NCI-H446 treated with DMSO at 0.1 percent for 48 hours (cell line): ENCODE data around the gene ATAD3A.
"Not testable (repeated sequence)": the region's sequence is repeated elsewhere in the genome, so short reads cannot be mapped to it uniquely, and the experiment has no call there.

Experiments used
- DNase-seq: peaks from one replicate; lab custom pipeline; 2025; lab: John Stamatoyannopoulos, UW

ATAD3A gene

DNA sequence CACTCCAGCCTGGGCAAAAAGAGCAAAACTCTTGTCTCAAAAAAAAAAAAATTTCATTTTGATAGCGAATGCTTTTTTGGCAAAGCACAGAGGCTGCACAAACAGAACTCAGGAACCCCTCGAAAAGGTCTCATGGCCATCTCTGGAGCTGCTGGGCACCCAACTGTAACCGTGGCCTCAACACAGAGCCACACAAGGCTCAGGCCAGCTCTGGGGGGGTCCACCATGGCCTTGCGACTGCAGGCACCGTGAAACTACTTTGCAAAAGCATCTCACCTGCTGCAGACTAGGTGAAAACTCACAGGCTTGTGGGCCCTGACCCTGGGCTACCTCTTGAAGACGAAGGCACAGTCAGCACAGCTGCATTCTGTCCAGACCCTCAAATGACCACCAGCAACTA is 44.5 kb downstream of the ATAD3A start:
- no peak for DNase-seq

- DNase-seq, result not testable (repeated sequence)
Measured at GRCh38 chr1:1556961-1557360, 45.0 kb downstream of the ATAD3A start.

DNA sequence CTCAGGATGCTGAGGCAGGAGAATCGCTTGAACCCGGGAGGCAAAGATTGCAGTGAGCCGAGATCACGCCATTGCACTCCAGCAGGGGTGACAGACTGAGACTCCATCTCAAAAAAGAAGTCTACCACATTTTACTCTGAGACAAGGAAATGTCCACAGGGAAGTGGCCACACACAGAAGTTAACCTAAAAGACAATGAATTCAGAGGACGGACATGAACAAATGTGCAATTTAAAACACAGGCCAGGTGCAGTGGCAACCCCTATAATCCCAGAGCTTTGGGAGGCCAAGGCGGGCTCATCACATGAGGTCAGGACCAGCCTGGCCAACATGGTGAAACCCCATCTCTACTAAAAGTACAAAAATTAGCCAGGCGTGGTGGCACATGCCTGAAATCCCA is 45.7 kb downstream of the ATAD3A start:
- not testable (repeated sequence) for DNase-seq

GRCh38 chr1:1558591-1558990 is 46.6 kb downstream of the ATAD3A start:
- DNase-seq, result no peak

DNA sequence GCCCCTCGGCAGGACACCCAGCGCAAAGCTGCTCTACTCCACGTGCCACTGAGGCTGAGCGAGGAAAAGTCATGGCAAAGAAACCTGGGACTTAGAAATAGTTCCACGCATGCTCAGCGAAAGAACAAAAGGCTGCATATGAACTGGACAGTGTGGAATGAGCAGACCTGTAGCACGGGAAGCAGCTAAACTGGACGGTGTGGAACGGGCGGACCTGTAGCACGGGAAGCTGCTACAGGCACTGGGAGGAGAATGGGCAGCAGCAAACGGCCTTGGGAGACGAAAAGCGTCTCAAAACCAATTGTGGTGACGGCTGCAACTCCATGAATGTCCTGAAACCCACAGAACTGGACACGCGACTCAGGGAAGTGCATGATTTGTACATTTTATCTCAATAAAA is 47.1 kb downstream of the ATAD3A start:
- DNase-seq, result no peak

DNA sequence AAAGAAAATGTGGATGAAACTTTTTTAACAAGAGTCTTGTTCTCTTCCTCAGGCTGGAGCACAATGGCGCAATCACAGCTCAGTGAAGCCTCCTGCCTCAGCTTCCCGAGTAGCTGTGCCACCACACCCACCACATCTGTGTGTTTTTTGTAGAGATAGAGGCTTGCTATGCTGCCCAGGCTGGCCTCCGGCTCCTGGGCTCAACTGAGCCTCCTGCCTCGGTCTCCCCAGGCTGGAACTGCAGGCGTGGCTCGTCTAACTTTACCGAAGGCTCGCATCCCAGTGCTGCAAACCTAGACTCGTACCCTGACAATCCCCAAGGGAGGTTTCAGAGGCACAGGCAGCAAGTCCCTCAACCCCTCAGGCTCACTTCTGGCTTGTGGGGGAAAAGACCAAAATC is 48.2 kb downstream of the ATAD3A start:
- no peak for DNase-seq

DNA sequence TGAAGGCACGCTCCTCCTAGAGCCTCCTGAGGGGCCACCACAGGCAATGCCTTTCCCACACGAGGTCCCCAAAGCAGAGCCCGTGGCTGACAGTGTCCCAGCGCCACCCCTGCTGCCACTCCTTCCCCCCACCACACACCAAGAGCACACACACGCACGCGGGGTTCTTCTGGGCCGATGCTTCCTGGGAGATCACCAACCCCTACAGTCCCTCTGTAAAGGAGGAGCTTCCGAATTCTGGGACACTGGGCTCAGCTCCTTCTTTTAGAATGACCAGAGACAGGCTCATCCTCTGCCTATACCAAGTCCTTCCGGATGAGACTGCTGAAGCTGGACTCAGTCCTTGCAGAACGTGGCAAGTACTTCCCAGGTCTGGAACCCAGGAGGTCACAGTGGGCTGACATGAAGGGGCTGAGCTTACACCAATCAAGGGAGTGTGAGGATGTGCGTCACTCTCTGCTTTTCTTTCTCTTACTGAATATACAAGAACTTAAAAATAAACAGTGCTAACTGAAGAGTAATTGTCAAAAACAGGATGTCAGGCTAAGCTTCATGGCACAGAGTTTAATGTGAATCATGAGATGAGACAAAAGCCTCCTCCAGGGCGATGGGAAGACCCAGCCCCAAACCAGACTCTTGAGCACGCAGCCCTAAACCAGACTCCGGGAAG is 50.0 kb downstream of the ATAD3A start:
- no peak for DNase-seq

DNA sequence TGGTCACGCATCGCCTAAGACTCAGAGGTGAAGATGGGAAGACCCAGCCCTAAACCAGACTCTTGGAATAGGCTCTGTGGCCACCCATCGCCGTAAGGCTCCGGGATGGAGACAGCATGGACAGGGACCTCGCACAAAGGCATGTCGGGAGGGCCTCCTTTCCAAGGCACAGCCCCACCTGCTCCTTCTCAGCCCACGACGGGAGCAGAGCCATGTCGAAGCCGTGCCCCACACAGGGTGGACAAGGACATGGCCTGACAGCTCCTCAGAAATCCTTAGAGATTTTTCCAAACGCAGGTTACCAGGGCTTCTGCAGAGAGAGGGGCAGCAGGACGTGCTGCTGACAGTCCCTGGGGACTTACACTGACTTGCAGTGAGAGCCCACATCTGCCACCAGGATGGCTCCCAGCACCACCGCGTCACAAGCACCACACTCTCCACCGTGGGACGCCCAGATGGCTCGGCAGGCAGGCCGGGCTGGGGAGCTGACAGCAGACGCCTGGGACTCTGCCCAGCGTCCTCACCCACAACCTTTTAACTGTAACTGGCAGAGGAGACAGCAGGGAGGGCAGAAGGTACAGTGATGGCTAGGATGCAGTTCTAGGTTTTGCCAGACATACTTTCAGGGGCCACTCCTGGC is 50.7 kb downstream of the ATAD3A start:
- no peak for DNase-seq

DNA sequence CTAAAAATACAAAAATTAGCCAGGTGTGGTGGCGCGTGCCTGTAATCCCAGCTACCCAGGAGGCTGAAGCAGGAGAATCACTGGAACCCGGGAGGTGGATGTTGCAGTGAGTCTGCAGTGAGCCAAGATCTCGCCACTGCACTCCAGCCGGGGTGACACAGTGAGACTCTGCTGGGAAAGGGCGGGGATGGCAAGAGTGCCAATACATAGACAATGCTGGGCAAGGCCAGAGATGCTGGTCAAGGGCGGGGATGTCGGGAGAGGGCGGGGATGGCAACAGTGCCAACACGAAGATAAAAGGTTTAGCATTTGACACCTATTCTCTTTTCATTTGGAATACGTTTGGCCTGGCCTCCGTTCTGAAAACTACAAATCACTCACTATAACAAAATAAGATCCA is 51.7 kb downstream of the ATAD3A start:
- DNase-seq, result no peak

- DNase-seq, result no peak
Measured at GRCh38 chr1:1564268-1564667, 52.3 kb downstream of the ATAD3A start.

DNA sequence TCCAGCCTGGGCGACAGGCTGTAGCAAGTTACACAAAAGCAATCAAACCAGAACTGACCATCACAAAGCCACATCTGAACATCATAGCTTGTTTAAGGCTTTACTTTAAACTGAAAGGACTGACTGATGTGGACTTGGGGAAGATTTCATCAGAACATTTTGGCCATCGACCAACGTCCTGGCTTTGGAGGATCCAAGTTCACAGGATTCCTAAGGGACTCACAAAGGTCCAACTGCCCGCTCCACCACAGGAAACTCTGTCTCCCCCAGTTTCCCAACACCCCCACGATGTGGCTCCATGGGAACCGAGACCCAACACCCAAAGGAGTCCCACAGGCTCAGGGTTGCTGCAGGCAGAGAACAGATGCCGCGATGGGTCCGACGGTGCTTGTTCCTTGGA is 53.4 kb downstream of the ATAD3A start:
- DNase-seq, result no peak

DNA sequence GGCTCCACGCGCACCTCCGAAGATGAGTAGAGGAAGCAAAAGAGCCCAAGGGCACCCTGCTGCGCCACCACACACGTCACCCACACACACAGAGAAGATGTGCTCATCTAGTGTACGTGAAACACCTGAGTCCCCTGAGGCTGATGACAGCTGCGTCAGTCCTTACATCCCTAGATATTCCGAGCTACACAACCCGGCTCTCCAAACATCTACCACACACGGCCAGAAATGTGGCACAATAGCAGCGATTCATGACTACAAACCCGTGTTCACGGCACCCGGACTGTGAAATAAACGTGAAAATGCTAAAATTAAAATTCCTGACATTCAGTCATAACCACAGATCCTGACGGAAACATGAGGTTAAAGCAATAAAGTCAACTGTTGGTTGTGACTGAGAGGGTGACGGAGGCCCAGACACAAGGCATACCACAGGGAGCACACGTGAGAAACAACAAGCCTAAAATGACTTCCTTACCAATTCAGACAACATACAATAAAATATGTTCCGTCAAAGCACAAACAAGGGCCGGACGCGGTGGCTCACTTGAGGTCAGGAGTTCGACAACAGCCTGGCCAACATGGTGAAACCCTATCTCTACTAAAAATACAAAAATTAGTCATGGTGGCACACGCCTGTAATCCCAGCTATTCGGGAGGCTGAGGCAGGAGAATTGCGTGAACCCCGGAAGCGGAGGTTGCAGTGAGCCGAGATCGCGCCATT is 55.4 kb downstream of the ATAD3A start:
- no peak for DNase-seq

DNA sequence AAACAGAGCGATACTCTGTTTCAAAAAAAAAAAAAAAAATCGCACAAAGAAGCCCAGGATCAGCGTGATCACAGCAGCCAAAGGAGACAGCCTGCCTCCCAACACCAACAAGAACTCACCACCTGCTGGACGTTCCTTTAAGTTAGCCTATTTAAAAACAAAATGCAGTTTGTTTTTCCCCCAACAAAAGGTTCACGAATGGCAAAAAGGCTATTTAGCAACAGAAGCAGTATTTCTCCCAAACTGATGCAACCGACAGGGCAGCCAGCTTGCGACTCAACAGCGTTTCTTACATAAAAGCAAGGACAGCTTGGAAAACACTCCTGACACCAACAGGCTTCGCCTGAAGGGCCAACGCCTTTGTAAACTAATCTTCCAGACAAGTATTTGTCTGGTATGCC is 55.9 kb downstream of the ATAD3A start:
- no peak for DNase-seq

DNA sequence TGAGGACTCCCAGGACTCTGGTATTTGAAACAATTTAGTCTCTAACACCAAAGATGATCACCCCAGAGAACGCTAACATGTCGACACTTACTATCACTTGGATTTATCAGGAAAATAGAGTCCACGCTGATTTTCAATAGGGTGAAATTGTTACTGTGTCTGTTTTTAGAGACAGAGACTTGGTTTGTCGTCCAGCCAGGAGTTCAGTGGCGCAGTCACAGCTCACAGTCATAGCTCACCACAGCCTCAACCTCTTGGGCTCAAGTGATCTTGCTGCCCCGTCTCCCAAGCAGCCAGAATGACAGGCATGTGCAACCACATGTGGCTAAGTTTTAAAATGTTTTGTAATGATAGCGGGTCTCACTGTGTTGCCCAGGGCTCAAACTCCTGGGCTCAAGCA is 57.4 kb downstream of the ATAD3A start:
- DNase-seq, result no peak

GRCh38 chr1:1573843-1574720 is 62.1 kb downstream of the ATAD3A start:
- DNase-seq, result peak; percentile 75

DNA sequence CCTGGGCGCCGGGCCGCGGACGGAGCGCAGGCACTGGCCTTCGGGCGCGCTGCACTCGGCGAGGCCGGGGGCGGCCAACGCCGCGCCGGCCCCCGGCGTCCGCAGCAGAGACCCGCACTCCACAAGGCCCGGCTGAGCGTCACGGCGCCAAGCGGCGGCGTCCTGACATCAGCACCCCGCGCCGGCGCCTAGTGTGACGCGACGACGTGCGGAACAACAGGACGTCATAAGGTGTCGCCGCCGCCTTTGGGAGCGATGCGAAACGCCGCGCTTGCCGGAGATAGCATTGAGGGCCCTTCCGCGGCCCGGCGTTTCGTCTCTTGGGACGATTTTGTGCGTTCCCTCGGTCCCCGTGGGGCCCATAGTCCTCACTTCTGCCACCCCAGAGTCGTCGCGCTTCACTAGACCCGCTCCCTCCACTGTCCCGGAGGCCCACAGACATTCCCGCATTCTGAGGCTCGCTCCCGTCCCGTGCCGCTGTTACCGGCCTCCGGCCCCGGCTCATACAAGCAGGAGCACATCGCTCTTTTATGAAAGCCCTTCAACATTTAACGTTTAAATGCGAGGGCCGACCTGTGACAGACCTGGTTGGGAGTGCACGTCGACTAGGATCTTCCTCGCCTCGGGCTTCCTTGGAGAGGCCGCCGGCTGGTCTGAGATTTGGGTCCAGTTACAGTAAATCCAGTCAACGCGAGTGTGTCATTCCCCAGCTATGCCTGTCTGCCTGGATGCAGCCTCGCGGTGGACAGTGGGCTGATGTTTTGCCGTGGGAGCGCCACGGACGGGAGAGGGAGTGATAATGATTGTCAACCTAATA is 63.0 kb downstream of the ATAD3A start, which contains the start of gene SSU72:
Gene SSU72, minus strand, starts transcription at position 143 of the 817 bp plus-strand sequence. CDS start 306 bp downstream, outside the sequence.
- peak; percentile 89 for DNase-seq

DNA sequence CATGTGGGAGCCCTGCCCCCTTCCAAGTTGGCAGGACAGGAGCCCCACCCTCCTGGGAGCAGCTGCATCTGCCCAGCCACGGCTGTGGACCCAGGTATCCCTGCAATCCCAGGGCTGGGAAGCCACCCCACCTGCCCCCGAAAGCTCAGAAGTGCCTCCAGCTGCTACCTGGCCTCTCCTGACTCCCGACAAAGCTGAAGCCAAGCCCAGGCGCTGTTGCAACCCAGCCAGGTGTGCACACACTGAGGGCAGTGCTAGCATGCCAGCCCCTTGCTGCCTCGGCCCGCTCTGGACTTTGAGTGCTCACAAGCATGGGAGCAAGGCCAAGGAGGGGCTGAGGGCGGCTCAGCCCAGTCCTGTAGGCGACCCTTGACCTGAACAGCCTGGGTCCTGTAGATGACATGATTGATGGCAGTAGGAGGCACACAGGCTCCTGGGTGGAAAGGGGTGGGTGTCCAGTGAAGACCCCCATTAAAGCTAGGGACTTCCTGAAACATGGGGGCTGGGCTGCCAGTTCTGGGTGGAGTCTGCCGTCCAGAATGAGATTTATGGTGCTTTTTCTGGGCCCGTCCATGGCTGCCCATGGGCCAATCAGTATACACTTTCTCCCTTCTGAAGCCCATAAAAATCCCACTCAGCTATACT is 65.5 kb downstream of the ATAD3A start:
- DNase-seq, result no peak

DNA sequence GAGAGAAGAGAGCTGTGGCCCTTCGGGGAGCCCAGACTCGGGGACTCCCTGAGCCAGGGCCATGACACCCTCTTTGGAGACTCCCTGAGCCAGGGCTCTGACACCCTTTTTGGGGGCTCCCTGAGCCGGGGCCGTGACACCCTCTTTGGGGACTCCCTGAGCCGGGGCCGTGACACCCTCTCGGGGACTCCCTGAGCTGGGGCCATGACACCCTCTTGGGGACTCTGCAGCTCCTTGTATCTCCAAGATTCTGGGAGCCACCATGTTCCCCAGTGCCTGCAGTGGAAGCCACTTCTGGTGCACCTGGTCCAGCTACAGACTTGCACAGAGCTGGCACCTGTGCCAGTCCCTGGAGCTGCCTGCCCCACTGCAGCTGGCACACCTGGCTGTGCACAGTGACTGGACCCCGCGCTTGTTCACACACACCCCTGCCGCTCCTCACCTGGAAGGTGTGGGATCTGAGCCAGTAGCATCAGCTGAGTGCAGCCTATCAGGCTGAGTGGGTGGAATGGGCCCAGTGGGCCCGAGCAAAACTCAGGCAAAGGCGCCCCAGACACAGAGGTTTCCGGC is 66.5 kb downstream of the ATAD3A start:
- no peak for DNase-seq

DNA sequence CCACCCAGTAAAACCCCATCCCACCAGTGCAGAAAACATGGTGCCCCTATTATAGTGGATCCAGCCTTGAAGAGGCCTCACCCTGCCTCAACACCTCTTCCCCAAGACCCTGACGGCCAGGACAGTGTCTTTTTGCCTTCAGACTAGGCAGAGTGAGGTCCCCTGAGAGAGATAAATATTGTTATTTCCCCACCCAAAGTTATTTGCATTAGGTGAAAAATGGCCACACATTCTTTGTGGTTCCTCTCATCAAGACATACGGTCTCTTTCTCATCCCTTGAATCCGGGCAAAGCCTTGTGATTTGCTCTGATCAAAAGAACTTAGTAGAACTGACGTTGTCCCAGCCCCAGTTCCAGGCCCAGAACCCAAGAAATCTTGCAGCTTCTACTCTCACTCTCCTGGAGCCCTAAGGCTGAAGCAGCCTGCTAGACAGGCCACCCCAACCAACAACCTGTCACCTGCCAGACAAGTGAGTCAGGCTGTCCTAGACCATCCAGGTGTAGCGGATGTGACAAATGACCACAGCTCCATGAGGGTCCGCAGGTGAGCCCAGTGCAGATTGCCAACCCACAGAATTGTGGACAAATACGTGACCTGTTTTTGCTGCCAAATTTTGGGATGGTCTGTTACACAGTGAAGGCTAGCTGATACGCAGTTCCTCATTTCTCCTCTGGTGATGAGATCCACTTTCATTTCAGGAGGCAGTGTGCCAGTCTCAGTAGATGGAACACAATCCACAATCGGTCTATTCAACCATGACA is 70.8 kb downstream of the ATAD3A start:
- DNase-seq, result no peak
